Pancreas (tissue), 10 donors: Measurements from ENCODE around the gene ATRN. TPM values are rescaled to one million over a fixed set of nuclear protein-coding genes. Genes with fewer than 3 reads are reported as not detected.

Source experiments
- ATAC-seq, 4 donors: fragments of 200-7000 bp; cut with Tn5 transposase; one replicate each; pipeline versions ENCODE4 v1.8.0 to v1.9.1; 2020; ENCODE audit warnings: mild to moderate bottlenecking in 4 of 4, moderate library complexity in 4 of 4
- DNase-seq, 6 donors: peaks; one replicate each; pipeline ENCODE4 v3.0.0-alpha.2; 2020
- FAIRE-seq: peaks from 2 replicates; lab custom pipeline; 2012; peaks lifted over from hg19 to GRCh38; lab: Jason Lieb, UNC
- H3K27ac ChIP-seq, 4 donors: fragments of 200-600 bp; sonication (generic); 1 replicate in 3 of 4; 2 replicates in 1 of 4; pipeline versions ENCODE4 v1.5.0 to v1.8.0; 2020
- H3K27me3 ChIP-seq, 4 donors: fragments of 200-600 bp; one replicate each; pipeline ENCODE4 v1.8.0; 2021
- H3K36me3 ChIP-seq, 3 donors: fragments of 200-600 bp; sonication (generic) in 1 of 3; one replicate each; pipeline versions ENCODE4 v1.5.0 to v1.8.0; 2020 to 2021
- H3K4me1 ChIP-seq, 3 donors: fragments of 200-600 bp; one replicate each; pipeline ENCODE4 v1.8.0; 2021
- H3K4me3 ChIP-seq, 4 donors: fragments of 200-600 bp; sonication (generic) in 2 of 4; one replicate each; pipeline versions ENCODE4 v1.5.0 to v1.8.0; 2020 to 2021
- H3K9me3 ChIP-seq, 4 donors: fragments of 200-600 bp; one replicate each; pipeline ENCODE4 v1.8.0; 2021
- WGBS, 2 donors: extraction: QIAGEN DNeasy Blood & Tissue Kit; methylation state at CpG; one replicate each; pipeline ENCODE4 v1.1.7; 2013; 5-methylcytosine and 5-hydroxymethylcytosine counted together
- intact Hi-C, 3 donors: fragments of 100-400 bp; cut with DNase I; formaldehyde crosslinking; loops; one replicate each; pipeline versions ENCODE4 v1.11.1 to v1.14.2; 2022
- polyA plus RNA-seq, 2 donors: library from polyadenylated mRNA; stranded (reverse); fragments of 200-250 nt; gene quantifications; one replicate each; pipeline ENCODE4 v1.2.3, GENCODE V29; 2013
- total RNA-seq, 6 donors: library from RNA; stranded (reverse); fragmentation: NEBNext Ultra II Directional in 4 of 6; extraction: Animal tissue kit (Norgen Biotek cat#: 25700) in 4 of 6; gene quantifications; one replicate each; pipeline versions ENCODE4 v1.2.1 to v1.2.4, GENCODE V29; 2021 to 2023
- TF ChIP-seq, protein P1 (sequence below), 4 donors: fragments of 200-600 bp; sonication (generic) in 3 of 4; IDR thresholded peaks; one replicate each; pipeline versions ENCODE4 v1.5.0 to v1.8.0; 2021; ENCODE audit warnings: antibody characterized with exemption in 4 of 4
- donor health status: healthy with polysubstance abuse.
- donor health status: DM: no; HTN: no; CAD: no; lungs with moderate emphysema.
- donor health status: DM: no; HTN: no; CAD: no.
- donor health status: control.
- donor health status: control.
- donor health status: Bipolar disorder and iron deficiency.
- donor health status: DM: yes; HTN: yes; CAD: no.
- donor health status: DM: no; HTN: no; CAD: no.
- donor health status: DM: no; HTN: no; CAD: no.
- donor health status: DM: yes; HTN: yes; CAD: no.

Gene ATRN
- total and polyA plus RNA-seq, 8 donors, result 3.6 to 30.4 (median 20.6) TPM

DNA sequence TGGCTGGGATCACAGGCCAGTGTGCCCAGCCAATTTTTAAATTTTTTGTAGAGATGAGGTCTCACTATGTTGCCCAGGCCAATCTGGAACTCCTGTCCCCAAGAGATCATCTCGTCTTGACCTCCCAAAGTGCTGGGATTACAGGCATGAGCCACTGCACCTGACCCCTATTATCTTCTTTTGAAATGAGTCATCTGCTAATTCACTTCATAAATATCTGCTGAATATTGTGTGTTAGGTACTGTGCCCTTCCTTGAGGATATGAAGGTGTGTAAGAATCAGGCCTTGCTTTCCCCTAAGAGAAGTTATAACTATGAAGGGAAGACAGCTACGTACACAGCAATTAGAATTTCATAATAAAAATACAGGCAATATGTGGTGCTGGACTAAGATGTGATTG lies 8.2 kb downstream of the ATRN start:
- intact Hi-C loops, result no loop called here
- H3K27me3 ChIP-seq, result no peaks in the 10 kb centered on the region
- no peak overlapping the region for H3K27ac ChIP-seq
- TF ChIP-seq, protein P1, sequence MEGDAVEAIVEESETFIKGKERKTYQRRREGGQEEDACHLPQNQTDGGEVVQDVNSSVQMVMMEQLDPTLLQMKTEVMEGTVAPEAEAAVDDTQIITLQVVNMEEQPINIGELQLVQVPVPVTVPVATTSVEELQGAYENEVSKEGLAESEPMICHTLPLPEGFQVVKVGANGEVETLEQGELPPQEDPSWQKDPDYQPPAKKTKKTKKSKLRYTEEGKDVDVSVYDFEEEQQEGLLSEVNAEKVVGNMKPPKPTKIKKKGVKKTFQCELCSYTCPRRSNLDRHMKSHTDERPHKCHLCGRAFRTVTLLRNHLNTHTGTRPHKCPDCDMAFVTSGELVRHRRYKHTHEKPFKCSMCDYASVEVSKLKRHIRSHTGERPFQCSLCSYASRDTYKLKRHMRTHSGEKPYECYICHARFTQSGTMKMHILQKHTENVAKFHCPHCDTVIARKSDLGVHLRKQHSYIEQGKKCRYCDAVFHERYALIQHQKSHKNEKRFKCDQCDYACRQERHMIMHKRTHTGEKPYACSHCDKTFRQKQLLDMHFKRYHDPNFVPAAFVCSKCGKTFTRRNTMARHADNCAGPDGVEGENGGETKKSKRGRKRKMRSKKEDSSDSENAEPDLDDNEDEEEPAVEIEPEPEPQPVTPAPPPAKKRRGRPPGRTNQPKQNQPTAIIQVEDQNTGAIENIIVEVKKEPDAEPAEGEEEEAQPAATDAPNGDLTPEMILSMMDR (IDR thresholded peaks at IDR 0.05), result no peak
- H3K36me3 ChIP-seq, result no peaks in the 10 kb centered on the region
- FAIRE-seq (no peak), ATAC-seq (no peak), DNase-seq (no peak)
- H3K9me3 ChIP-seq, result no peaks in the 10 kb centered on the region
- 90 to 97% methylated on average over 2 of the region's 2 CpGs for WGBS, 2 donors
- no peak overlapping the region for H3K4me3 ChIP-seq
- H3K4me1 ChIP-seq, result peaks cover 0 to 29% (median 18%) of the 10 kb centered on the region in 3 donors

DNA sequence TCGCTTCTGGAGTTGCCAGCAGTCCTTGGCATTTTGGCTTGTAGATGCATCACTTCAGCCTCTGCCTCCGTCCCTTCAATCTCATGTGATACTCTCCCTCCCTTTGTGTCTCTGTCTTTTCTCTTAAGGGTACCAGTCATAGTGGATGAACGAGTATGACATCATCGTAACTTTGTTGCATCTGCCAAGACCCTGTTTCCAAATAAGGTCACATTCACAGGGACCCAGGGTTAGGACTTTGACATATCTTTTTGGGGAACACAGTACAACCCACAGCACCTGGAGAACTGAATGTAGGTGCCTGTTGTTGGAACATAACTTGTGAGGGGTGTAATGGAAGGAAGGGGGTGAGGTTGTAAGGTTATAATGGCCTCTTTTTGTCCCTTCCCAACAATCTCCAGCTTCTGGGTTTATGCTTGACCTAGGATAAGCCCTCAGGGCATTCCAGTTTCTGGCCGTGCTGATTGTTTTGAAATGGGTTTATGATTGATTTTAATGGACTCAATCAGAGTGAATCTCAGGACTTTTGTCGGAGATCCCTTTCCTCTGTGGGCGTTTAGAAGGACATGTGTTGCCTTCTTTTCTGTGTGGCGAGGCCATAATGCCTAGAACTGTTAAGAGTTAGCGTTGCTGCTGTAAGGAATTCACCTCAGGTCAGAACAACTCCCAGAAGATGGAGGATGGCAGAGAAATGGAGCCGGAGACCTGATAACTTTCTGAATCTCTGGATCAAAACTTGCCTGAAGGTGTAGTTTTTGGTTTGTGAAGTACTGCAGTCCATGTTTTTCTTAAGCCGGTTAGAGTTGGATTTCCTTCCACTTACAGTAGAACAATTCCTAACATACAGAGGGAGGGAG lies 9.2 kb downstream of the ATRN start:
- Histone ChIP-seq H3K27me3 (no peaks in the 10 kb centered on the region), H3K9me3 (no peaks in the 10 kb centered on the region), H3K4me3 (no peak overlapping the region), H3K27ac (no peak overlapping the region), H3K36me3 (no peaks in the 10 kb centered on the region), H3K4me1 (peaks cover 8 to 32% (median 18%) of the 10 kb centered on the region in 3 donors)
- TF ChIP-seq, protein P1 (IDR thresholded peaks at IDR 0.05), result no peak
- 89 to 92% methylated on average over 11 of the region's 11 CpGs for WGBS, 2 donors
- no peak for DNase-seq
- ATAC-seq, result no peak
- intact Hi-C loops, result no loop called here
- FAIRE-seq, result no peak

DNA sequence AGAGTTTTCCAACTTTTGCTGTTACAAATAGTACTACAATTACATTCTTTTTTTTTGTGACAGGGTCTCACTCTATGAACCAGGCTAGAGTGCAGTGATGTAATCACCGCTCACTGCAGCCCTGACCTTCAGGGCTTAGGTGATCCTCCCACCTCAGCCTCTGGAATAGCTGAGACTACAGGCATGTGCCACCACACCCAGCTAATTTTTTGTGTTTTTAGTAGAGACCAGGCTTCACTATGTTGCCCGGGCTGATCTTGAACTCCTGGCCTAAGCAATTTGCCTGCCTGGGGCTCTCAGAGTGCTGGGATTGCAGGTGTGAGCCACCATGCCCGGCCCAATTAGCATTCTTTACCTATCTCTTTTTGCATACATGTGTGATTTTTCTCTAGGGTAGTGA lies 12.5 kb downstream of the ATRN start:
- 58 to 59% methylated on average over 3 of the region's 3 CpGs for WGBS, 2 donors
- peak in 2 of 4 donors; percentile 36 to 60 for ATAC-seq
- Histone ChIP-seq H3K36me3 (no peaks in the 10 kb centered on the region), H3K27me3 (no peaks in the 10 kb centered on the region), H3K4me3 (no peak overlapping the region), H3K27ac (peak overlapping the region in 1 of 4 donors; percentile 28), H3K9me3 (no peaks in the 10 kb centered on the region), H3K4me1 (peaks cover 8 to 27% (median 10%) of the 10 kb centered on the region in 3 donors)
- FAIRE-seq, result no peak
- DNase-seq, result no peak
- TF ChIP-seq, protein P1 (IDR thresholded peaks at IDR 0.05), result no peak
- intact Hi-C loops, result no loop called here

DNA sequence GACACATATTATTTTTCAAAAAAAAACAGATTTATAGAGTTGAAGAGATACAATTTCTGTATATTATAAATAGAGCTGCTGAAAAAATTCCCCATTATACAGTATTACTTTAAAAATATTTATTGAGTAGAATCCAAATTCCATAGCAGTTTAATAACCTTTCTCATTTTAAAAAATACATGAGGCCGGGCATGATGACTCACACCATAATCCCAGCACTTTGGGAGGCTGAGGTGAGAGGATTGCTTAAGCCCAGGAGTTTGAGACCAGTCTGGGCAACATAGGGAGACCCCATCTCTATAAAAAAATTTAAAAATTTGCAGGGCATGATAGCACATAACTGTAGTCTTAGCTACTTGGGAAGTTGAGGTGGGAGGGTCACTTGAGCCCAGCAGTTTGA lies 13.0 kb downstream of the ATRN start:
- Histone ChIP-seq H3K9me3 (no peaks in the 10 kb centered on the region), H3K4me3 (no peak overlapping the region), H3K36me3 (no peaks in the 10 kb centered on the region), H3K27ac (peak overlapping the region in 1 of 4 donors; percentile 2), H3K4me1 (peaks cover 8 to 24% (median 10%) of the 10 kb centered on the region in 3 donors), H3K27me3 (no peaks in the 10 kb centered on the region)
- DNase-seq (no peak), FAIRE-seq (no peak), ATAC-seq (peak; percentile 48 to 70 (median 52))
- 46 to 49% methylated on average over 1 of the region's 1 CpG for WGBS, 2 donors
- intact Hi-C loops, result no loop called here
- TF ChIP-seq, protein P1 (IDR thresholded peaks at IDR 0.05), result no peak

DNA sequence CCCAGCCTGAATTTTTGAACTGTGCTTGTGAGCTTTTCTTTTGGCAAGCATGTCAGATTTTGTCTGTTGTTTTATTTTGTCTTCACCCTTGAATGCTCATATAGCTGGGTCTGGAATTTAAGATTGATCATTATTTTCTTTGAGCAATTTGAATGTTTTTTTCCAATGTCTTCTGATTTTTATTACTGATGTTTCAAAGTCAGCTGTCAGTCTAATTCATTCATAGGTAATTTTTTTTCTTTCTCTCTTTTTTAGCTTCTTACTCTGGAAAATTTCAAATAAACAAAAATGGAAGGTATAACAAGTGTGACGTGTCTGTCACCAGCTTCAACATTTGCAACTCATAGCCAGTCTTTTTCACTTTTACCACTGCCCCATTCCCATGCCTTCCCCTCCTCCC lies 15.1 kb downstream of the ATRN start:
- intact Hi-C loops, result no loop called here
- no peak overlapping the region for H3K27ac ChIP-seq
- WGBS, 2 donors, result 93 to 100% methylated on average over 1 of the region's 1 CpG
- ATAC-seq (no peak), FAIRE-seq (no peak), DNase-seq (no peak)
- peaks cover 0 to 4% (median 0%) of the 10 kb centered on the region in 3 donors for H3K36me3 ChIP-seq
- TF ChIP-seq, protein P1 (IDR thresholded peaks at IDR 0.05), result no peak
- no peaks in the 10 kb centered on the region for H3K9me3 ChIP-seq
- no peak overlapping the region for H3K4me3 ChIP-seq
- no peaks in the 10 kb centered on the region for H3K27me3 ChIP-seq
- peaks cover 8 to 24% (median 10%) of the 10 kb centered on the region in 3 donors for H3K4me1 ChIP-seq
